NCI-H82 (cell line): ENCODE results near the gene PSME3IP1.
"Not testable (repeated sequence)": the region's sequence is repeated elsewhere in the genome, so short reads cannot be mapped to it uniquely, and the experiment has no call there.

Experiments
- DNase-seq: peaks from one replicate; lab custom pipeline; 2025; lab: John Stamatoyannopoulos, UW

PSME3IP1 gene

DNA sequence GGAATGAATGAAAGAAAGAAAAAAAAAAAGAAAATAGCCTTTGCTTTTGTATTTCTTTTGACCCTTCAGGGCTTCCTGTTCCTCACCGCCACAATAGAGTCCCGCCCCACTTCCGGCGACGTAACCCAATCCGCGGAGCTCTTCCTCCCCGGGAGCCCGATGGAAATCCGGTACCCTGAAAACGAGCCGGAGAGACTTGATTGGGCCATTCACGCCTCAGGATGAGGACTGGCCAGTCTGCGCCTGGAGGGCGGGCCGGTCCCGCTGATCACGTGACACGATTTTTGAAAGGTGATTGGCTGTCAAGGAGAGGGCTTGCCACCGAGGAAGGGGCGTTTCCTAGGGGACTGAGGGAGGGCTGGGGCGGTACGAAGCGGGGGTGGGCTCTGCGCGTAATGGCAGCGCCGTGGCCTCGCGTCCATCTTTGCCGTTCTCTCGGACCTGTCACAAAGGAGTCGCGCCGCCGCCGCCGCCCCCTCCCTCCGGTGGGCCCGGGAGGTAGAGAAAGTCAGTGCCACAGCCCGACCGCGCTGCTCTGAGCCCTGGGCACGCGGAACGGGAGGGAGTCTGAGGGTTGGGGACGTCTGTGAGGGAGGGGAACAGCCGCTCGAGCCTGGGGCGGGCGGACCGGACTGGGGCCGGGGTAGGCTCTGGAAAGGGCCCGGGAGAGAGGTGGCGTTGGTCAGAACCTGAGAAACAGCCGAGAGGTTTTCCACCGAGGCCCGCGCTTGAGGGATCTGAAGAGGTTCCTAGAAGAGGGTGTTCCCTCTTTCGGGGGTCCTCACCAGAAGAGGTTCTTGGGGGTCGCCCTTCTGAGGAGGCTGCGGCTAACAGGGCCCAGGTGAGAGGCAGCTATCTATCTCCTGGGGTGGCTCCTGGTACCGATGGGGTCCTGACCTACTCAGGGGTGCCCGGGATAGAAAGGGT, at the start of gene PSME3IP1, which contains the start of gene RSPRY1:
TSS of gene PSME3IP1 (minus strand) at position 95 of the 927 bp plus-strand sequence. CDS start 12,185 bp downstream, outside the sequence.
TSS of gene RSPRY1 (plus strand) at position 385 of the 927 bp plus-strand sequence. CDS start 18,330 bp downstream, outside the sequence.
- peak; percentile 99 for DNase-seq

- no peak for DNase-seq
These were observed 49.5 kb upstream of the PSME3IP1 start for GRCh38 chr16:57235128-57236021.

- DNase-seq, result no peak
These were observed 48.9 kb upstream of the PSME3IP1 start for GRCh38 chr16:57234707-57235092.

DNA sequence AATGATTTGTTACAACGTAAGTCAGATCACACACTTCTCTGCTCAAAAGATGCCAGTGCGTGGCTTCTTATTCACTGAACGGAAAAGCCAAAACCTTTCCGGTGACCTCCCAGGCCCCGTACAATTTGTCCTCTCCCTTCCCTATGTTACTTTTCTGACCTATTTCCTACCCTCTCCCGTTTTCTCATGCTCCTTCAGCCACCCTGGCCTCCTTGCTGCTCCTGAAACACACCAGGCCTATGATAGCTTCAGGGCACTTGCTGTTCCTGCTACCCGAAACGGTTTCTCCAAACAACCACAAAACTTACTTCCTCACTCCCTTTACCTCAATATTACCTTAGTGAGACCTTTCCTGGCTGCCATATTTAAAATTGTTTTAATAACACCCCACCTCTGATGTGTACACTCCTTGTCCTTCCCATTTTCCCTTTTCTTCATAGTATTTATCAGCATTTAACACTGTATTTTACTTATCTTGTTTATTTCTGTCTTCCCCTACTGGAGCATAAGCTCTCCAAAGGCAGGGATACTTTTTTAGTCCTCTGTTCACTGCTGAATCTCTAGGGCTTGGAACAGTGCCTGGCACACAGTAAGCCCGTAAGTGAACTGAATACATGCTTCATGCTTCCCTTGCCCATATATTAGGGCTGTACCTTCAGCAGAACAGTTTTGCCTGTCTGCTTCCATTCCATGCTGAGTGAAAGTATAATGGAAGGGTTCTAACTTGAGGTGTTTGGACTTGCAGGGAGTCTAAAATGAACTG, 48.3 kb upstream of the PSME3IP1 start:
- no peak for DNase-seq

GRCh38 chr16:57231821-57232350, 46.0 kb upstream of the PSME3IP1 start:
- no peak for DNase-seq

GRCh38 chr16:57229079-57229478, 43.2 kb upstream of the PSME3IP1 start:
- no peak for DNase-seq

DNA sequence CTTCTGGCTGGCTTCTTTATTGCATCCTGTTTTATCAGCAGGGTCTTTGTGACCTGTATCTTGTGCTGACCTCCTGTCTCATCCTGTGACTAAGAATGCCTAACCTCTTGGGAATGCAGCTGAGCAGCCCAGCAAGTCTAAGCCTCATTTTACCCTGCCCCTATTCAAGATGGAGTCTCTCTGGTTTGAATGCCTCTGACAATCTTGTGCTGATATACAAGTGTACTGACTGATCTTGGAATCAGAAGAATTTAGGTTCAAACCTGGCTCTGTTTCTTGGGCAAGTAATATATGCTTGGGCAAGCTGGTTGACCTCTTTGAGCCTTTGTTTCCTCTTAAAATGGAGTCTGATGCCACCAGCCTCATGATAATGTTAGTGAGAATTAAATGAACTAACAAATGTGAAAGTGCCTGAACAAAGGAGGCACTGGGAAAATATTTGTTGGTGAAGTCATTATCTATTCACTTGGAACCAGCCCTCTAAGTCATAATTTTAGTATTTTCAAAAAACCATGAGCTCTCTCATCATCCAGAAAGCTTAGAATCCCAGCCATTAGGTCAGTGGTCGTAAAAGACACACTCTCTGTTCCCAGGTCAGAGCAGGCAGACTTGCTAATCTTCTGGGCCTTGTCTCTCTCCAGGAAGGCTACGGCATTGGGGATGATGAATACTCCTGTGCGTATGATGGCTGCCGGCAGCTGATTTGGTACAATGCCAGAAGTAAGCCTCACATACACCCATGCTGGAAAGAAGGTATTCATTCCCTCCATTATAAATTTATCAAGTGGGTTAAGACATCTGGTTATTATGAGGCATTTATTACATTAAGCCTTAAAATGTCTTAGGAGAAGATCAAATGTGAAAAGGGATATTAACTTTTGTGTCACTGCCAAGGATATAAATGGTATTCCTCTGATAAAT, 41.1 kb upstream of the PSME3IP1 start:
- no peak for DNase-seq

DNA sequence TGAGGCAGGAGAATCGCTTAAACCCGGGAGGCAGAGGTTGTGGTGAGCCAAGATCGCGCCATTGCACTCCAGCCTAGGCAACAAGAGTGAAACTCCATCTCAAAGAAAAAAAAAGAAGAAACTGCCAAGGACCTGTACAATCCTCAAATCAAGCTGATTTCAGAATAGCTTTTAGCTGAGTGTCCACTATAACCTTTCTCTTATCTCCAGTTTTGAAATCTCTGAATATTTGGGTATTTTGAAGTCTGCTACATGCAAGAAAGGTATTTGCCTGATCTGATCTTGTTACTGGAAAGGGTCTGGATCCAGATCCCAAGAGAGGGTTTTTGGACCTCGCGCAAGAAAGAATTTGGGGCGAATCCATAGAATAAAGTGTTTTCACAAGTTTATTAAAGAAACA, 40.1 kb upstream of the PSME3IP1 start:
- DNase-seq, result no peak

DNA sequence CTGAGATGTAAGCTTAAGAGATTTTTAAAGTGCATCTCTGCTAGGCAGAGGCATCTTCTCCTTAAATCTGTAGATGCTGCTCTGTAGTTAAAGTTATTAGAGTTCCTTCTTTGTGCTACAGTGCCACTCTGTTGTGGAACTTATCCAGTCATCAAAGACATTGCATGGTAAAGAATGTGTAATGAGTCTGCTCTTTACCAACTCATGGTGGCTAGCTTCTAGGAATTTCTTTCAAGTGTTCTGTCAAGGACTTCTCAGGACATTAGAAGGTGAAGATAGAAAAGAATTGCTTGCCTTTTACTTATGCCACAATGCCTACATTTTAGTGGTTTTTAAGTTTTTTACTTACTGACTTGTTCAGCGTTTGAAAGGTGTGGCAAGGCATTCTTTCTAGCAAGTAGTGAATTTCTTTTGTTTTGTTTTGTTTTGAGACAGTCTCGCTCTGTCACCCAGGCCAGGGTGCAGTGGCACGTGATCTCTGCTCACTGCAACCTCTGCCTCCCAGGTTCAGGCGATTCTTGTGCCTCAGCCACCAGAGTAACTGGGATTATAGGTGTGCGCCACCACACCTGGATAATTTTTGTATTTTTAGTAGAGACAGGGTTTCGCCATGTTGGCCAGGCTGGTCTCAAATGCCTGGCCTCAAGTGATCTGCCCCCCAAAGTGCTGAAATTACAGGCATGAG, 39.0 kb upstream of the PSME3IP1 start:
- no peak for DNase-seq

DNA sequence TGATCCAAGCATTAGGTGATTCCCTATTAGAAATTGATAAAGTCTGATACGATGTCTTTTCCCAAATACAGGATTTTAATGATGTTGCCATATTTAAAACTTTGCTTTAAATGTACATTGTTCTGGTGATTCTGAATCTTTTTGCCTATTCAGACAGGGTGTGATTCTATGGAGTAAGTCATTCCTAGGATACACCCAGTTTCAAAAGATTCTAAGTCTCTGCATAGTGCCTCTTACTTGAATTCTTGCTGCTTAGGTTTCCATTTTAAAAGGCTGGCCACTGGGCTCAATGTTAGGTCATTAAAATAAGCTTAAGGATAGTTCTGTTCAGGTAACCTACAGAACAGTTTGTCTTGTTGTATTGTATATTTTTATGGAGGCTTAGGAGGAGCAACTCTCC, 37.2 kb upstream of the PSME3IP1 start:
- no peak for DNase-seq

DNA sequence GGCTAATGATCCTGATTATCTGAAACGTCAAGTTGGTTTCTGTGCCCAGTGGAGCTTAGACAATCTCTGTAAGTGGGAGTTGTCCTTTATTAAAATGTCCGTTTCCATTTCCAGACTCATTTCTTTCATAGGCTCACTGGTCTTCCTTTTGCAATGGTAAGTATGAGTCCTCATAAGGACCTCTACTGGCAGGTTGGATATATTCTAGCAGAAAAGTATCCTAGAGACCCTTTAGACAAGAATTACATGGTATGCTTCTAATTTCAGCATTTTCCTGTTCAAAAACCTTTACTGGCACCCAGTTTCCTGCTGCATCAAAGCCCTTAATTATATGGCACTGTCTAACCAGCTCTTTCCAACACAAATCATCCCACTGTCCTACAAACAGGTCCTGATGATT, 31.1 kb upstream of the PSME3IP1 start:
- DNase-seq, result no peak

GRCh38 chr16:57213462-57213861, 27.6 kb upstream of the PSME3IP1 start:
- no peak for DNase-seq

- DNase-seq, result no peak
These were observed 23.9 kb upstream of the PSME3IP1 start for GRCh38 chr16:57209780-57210179.

GRCh38 chr16:57208926-57209325, 23.1 kb upstream of the PSME3IP1 start:
- DNase-seq, result no peak

DNA sequence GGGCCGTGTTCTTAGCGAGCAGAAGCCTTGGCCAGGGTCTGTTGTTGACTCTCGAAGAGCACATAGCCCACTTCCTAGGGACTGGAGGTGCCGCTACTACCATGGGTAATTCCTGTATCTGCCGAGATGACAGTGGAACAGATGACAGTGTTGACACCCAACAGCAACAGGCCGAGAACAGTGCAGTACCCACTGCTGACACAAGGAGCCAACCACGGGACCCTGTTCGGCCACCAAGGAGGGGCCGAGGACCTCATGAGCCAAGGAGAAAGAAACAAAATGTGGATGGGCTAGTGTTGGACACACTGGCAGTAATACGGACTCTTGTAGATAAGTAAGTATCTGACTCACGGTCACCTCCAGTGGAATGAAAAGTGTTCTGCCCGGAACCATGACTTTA, 18.8 kb upstream of the PSME3IP1 start:
- peak; percentile 5 for DNase-seq

GRCh38 chr16:57203451-57203850, 17.6 kb upstream of the PSME3IP1 start:
- DNase-seq, result no peak

DNA sequence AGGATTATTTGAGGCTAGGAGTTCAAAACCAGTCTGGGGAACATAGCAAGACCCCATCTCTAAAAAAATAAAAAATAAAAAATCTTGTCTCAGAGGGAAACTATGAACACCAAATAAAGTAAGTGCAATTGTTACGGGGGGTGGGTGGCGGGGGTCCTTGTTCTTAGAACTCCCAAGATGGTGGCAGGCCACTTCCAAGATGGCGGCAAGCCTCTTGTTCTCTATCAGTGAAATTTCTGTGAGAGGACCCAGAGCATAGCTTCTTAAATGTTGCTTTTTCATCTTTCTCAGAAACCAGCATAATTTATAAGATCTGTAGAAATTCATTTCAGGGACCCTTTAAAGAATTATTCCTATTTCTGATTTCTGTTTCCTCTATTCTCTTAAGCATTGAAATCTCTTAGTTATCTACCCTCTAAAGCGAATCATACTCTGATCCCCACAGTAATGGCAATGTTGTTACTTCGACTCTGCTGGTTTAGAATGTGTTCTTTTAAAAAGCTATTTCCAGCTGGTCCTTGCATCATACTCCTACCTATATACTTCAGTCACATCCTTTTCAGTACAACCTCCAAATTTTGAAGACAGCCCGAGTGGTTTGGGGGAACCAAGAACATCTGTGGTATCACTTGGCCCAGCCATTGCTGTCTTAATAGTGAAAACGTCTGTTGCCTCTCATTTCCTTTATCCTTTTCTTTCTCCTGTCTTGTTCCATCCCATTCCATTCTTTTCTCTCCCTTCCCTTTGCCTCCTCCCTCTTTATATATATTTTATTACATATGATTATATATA, 16.5 kb upstream of the PSME3IP1 start:
- DNase-seq, result no peak

- DNase-seq, result not testable (repeated sequence)
These were observed 15.1 kb upstream of the PSME3IP1 start for GRCh38 chr16:57200926-57201325.

DNA sequence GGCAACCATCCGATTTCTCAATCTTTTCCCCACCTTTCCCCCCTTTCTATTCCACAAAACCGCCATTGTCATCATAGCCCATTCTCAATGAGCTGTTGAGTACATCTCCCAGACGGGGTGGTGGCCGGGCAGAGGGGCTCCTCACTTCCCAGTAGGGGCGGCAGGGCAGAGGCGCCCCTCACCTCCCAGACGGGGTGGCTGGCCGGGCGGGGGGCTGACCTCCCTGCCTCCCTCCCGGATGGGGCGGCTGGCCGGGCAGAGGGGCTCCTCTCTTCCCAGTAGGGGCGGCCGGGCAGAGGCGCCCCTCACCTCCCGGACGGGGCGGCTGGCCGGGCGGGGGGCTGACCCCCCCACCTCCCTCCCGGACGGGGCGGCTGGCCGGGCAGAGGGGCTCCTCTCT, 14.5 kb upstream of the PSME3IP1 start:
- DNase-seq, result not testable (repeated sequence)
